K562 (cell line): ENCODE results near the gene MRFAP1. TPM values are rescaled to one million over a fixed set of nuclear protein-coding genes. Genes with fewer than 3 reads are reported as not detected.
A peak's percentile ranks its signal among the peaks of the same experiment; 100 is the strongest.

ENCODE experiments used
- CREB1 ChIP-seq, 2 experiments: sonication (generic) in 1 of 2; formaldehyde crosslinking in 1 of 2; IDR thresholded peaks; 2 replicates each; pipeline versions ENCODE4 v1.6.1 to v1.8.0; 2012 to 2022; ENCODE audit warnings: inconsistent platforms in 1 of 2, mild to moderate bottlenecking in 1 of 2, missing genetic modification reagents in 1 of 2, moderate library complexity in 1 of 2
- ESRRA ChIP-seq: fragments of 450-650 bp; IDR thresholded peaks from 2 replicates; pipeline ENCODE4 v1.6.1; 2014; ENCODE audit warnings: low read depth, mild to moderate bottlenecking, moderate library complexity, borderline replicate concordance
- FOXJ2 ChIP-seq: fragments of 200-800 bp; sonication (Bioruptor generic); IDR thresholded peaks from 2 replicates; pipeline ENCODE4 v1.6.1; 2016; ENCODE audit warnings: missing genetic modification characterization, missing compliant biosample characterization
- GTF2B ChIP-seq: IDR thresholded peaks from 2 replicates; pipeline ENCODE4 v1.6.1; 2011; ENCODE audit not compliant: insufficient read length; ENCODE audit errors: extremely low read depth
- KLF16 ChIP-seq: IDR thresholded peaks from 2 replicates; pipeline ENCODE4 v1.6.1; 2016; ENCODE audit warnings: antibody characterized with exemption
- MCM3 ChIP-seq: fragments of 450-650 bp; IDR thresholded peaks from 2 replicates; pipeline ENCODE4 v1.6.1; 2016
- MCM7 ChIP-seq, 2 experiments: fragments of 450-650 bp; IDR thresholded peaks; 2 replicates each; pipeline ENCODE4 v1.6.1; 2016 to 2018
- NFYB ChIP-seq: IDR thresholded peaks from 2 replicates; pipeline ENCODE4 v1.6.1; 2011; ENCODE audit warnings: mild to moderate bottlenecking, moderate library complexity; ENCODE audit not compliant: insufficient read length; ENCODE audit errors: extremely low read depth
- NR4A1 ChIP-seq, 2 experiments: fragments of 250-450 bp in 1 of 2; fragments of 450-650 bp in 1 of 2; sonication (Bioruptor Pico) in 1 of 2; IDR thresholded peaks; 2 replicates each; pipeline versions ENCODE4 v1.4.0 to v1.6.1; 2016 to 2020; ENCODE audit warnings: mild to moderate bottlenecking in 2 of 2, missing compliant biosample characterization in 1 of 2, missing genetic modification characterization in 1 of 2, moderate library complexity in 1 of 2
- PRMT5 ChIP-seq: sonication (generic); formaldehyde crosslinking; IDR thresholded peaks from 2 replicates; pipeline ENCODE4 v1.5.0; 2020; ENCODE audit warnings: missing genetic modification reagents
- STAT5B ChIP-seq: fragments of 250-450 bp; sonication (Bioruptor Pico); IDR thresholded peaks from 2 replicates; pipeline ENCODE4 v1.8.0; 2021; ENCODE audit warnings: mild to moderate bottlenecking, inconsistent platforms
- YY1 ChIP-seq, 3 experiments: IDR thresholded peaks; 2 replicates each; pipeline ENCODE4 v1.6.1; 2011; ENCODE audit warnings: low read length in 2 of 3, mild to moderate bottlenecking in 2 of 3, moderate library complexity in 2 of 3, borderline replicate concordance in 1 of 3, control low read depth in 1 of 3, low read depth in 1 of 3; ENCODE audit not compliant: insufficient read depth in 3 of 3, insufficient replicate concordance in 2 of 3, control insufficient read depth in 1 of 3, insufficient read length in 1 of 3; ENCODE audit errors: extremely low read depth in 1 of 3
- ZNF253 ChIP-seq: fragments of 250-450 bp; sonication (Bioruptor Pico); conservative IDR thresholded peaks from 2 replicates; pipeline ENCODE4 v1.6.1; 2021; ENCODE audit warnings: mild to moderate bottlenecking
- ZNF407 ChIP-seq: fragments of 450-650 bp; IDR thresholded peaks from 2 replicates; pipeline ENCODE4 v1.6.1; 2016; ENCODE audit warnings: low read depth
- ZNF436 ChIP-seq: fragments of 250-450, 450-650 bp; sonication (Bioruptor Pico); formaldehyde crosslinking; IDR thresholded peaks from 2 replicates; pipeline ENCODE4 v1.7.0; 2020; ENCODE audit warnings: mild to moderate bottlenecking
- polyA plus RNA-seq, 8 experiments: library from polyadenylated mRNA; depleted of rRNA in 4 of 8; stranded (reverse) in 5 of 8; unstranded in 3 of 8; fragments of >200 nt; fragmentation: Nextera tagmentation in 2 of 8; fragmentation: Illumina TruSeq in 1 of 8; extraction: Ambion mirVana in 2 of 8; extraction: Trizol in 1 of 8; gene quantifications; 2 replicates each; pipeline versions ENCODE4 v1.2.1 to v1.2.3, GENCODE V29; 2011 to 2014; ENCODE audit warnings: inconsistent platforms in 1 of 8, missing spikeins in 1 of 8
- total RNA-seq, 7 experiments: library from RNA; depleted of rRNA in 6 of 7; stranded (reverse); fragments of >200 nt in 6 of 7; fragmentation: Illumina TruSeq in 2 of 7; extraction: Trizol in 2 of 7; gene quantifications; 2 replicates each; pipeline versions ENCODE4 v1.2.1 to v1.2.3, GENCODE V29; 2011 to 2021; ENCODE audit warnings: low replicate concordance in 1 of 7

The MRFAP1 gene
- total and polyA plus RNA-seq, 9 of the 15 experiments (the other 6 are each of a cell fraction or from before 2014, with no cell fraction given), result 46.0 to 270 (median 151) TPM

GRCh38 chr4:6688879-6689505 is 48.5 kb downstream of the MRFAP1 start (continued):
- TF ChIP-seq ZNF253 (CRISPR knock-in tag), result no peak
- no peak for TF ChIP-seq ZNF407
- TF ChIP-seq PRMT5 (CRISPR knock-in tag), result no peak
- TF ChIP-seq NR4A1 (CRISPR knock-in tag; IDR thresholded peaks at IDR 0.05), result no peak
- TF ChIP-seq NR4A1 (tag; IDR thresholded peaks at IDR 0.05), result no peak
- no peak for TF ChIP-seq MCM3
- TF ChIP-seq CREB1 (IDR thresholded peaks at IDR 0.05), result no peak
- peak; percentile 48; the same call in 1 of the 2 replicates for TF ChIP-seq CREB1 (CRISPR knock-in tag; IDR thresholded peaks at IDR 0.05)
- TF ChIP-seq KLF16, result peak; percentile 90
- no peak for TF ChIP-seq ZNF436 (CRISPR knock-in tag)
- no peak for TF ChIP-seq NFYB
- TF ChIP-seq MCM7 (IDR thresholded peaks at IDR 0.05), result no peak
- no peak for TF ChIP-seq GTF2B
- TF ChIP-seq FOXJ2 (tag), result no peak
- no peak for TF ChIP-seq YY1 (IDR thresholded peaks at IDR 0.05; ENCODE audit: borderline replicate concordance in 1 of 3, control insufficient read depth in 1 of 3, extremely low read depth in 1 of 3, insufficient read depth in 3 of 3, insufficient read length in 1 of 3, insufficient replicate concordance in 2 of 3, low read depth in 1 of 3, low read length in 2 of 3)
- TF ChIP-seq ESRRA, result 0 out of 2 replicates have a peak, but pooled peaks have one; percentile 5
- TF ChIP-seq STAT5B (CRISPR knock-in tag), result no peak
